NCI-H69 (cell line): ENCODE measurements around the gene FFAR3.
"Not testable (repeated sequence)": the region's sequence is repeated elsewhere in the genome, so short reads cannot be mapped to it uniquely, and the experiment has no call there.

Source experiments
- DNase-seq: peaks from one replicate; lab custom pipeline; 2025; lab: John Stamatoyannopoulos, UW

FFAR3 gene

GRCh38 chr19:35351411-35352176, 6.7 kb upstream of the FFAR3 start:
- DNase-seq = no peak

- DNase-seq = no peak
These were observed 6.1 kb upstream of the FFAR3 start for GRCh38 chr19:35352177-35352447.

DNA sequence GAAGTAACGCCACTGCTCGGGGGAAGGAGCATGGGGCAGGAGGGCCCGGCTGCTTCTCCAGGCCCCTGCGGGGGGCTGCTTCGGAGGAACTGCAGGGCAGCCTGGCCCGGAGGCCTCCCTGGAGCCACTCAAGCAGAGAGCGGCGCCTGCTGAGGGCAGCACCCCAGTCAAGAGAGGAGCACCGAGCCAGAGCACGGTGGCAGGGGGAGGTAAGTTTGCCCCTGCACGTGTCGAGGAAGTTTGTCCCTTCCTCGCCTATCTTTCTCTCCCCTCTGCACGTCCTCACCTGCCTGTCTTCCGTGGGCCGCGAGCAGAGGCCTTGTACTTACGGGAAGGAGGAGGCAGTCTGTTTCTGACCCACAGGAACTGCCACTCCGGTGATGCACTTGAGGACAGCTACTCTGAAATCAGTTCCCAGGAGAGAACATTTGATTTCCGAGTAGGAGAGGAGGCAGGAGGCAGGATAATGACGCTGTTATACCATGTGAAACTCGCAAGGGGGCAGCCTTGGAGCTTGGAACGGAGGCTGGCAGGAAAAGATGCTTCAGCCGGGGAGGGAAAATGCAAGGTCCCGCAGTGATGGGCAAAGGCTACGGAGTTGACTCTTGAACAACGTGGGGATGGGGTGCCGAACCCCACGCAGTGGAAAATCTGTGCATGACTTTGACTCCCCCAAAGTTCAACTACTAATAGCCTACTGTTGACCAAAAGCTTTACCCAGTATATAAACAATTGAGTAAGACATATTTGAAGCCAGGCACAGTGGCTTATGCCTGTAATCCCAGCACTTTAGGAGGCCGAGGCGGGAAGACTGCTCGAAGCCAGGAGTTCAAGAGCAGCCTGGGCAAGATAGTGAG, 5.6 kb upstream of the FFAR3 start:
- DNase-seq = peak; percentile 75

DNA sequence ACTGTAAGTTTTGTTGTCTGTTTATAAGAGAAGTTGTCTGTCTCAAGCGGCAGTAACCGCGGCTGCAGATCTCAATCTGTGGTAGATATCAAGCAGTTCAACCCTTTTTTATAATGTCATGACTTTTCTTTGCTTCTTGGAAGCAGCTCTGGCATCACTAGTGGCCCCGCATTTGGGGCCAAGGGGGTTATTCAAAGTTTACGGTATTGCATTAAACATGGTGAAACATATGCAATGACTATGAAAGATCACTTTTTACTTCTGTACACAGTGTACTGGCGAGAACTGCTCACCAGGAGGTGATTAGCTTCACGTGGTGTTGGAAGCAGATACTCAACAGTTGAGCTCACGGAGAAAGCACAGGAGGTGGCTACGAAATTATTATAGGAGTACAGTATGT, 4.6 kb upstream of the FFAR3 start:
- no peak for DNase-seq

GRCh38 chr19:35354898-35355297, 3.4 kb upstream of the FFAR3 start:
- DNase-seq = no peak

DNA sequence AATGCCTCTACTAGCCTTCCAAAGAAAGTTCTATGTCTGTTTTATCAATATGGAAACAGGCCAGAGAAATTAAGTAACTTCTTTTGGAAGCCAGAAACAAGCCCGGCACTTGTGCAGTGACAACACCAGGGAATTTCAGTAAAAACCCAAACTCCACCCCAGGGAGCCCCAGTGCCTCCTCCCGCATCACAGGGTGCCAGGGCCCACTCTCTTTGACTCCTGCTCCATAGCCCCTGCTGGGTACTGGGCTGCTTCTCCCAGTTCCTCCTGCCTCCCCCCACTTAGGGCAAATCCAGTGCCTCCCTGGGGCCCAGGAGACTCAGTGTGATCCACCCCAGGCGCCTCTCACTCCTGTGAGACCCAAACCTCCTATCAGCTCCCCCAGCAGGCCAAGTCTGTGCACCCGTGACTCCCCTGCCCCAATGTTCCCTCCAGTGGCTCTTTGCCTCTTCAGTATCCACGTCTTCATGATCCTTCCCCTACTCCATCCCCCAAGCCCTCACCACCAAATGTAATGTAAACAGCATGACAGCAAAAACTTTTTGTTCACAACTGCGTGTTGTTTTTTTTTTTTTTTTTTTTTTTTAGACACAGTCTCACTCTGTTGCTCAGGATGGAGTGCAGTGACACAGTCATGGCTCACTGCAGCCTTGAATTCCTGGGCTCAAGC, 2.3 kb upstream of the FFAR3 start:
- no peak for DNase-seq

- DNase-seq = not testable (repeated sequence)
These were observed 574 bp downstream of the FFAR3 start for GRCh38 chr19:35358834-35359233.

DNA sequence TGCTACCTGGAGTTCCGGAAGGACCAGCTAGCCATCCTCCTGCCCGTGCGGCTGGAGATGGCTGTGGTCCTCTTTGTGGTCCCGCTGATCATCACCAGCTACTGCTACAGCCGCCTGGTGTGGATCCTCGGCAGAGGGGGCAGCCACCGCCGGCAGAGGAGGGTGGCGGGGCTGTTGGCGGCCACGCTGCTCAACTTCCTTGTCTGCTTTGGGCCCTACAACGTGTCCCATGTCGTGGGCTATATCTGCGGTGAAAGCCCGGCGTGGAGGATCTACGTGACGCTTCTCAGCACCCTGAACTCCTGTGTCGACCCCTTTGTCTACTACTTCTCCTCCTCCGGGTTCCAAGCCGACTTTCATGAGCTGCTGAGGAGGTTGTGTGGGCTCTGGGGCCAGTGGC, 1.1 kb downstream of the FFAR3 start:
- not testable (repeated sequence) for DNase-seq

GRCh38 chr19:35360081-35360480, 1.8 kb downstream of the FFAR3 start:
- not testable (repeated sequence) for DNase-seq

GRCh38 chr19:35360880-35361420, 2.7 kb downstream of the FFAR3 start:
- no peak for DNase-seq

GRCh38 chr19:35362261-35363000, 4.2 kb downstream of the FFAR3 start:
- no peak for DNase-seq

- DNase-seq = no peak
These were observed 4.8 kb downstream of the FFAR3 start for GRCh38 chr19:35363001-35363590.

GRCh38 chr19:35363711-35364425, 5.6 kb downstream of the FFAR3 start:
- DNase-seq = no peak

DNA sequence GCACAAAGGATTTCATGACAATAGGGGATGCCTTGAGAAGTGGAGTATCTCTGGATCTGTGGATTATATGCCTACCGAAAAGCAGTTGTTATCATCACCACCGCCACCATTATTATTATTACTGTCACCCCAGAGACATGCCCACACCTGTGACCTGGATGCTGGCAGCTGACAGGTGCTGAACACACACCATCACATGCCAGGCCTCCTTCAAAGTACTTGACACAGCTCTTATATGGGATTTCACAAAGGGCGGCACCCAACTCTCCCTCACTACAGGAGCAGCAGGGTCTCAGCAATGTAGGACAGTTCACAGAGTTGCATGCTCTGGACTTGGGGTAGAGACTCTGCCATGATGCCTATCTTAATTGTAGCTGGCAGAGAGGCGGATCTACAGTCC, 7.0 kb downstream of the FFAR3 start:
- no peak for DNase-seq

DNA sequence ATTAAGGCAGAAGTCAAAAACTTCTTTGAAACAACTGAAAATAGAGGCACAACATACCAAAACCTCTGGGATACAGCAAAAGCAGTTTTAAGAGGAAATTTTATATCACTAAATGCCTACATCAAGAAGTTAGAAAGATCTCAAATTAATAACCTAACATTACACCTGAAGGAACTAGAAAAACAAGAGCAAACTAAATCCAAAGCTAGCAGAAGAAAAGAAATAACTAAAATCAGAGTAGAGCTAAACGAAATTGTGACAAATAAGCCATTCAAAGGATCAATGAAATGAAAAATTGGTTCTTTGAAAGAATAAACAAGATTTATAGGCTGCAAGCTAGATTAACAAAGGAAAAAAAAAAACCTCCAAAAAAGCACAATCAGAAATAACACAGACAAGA, 10.1 kb downstream of the FFAR3 start:
- DNase-seq = no peak

DNA sequence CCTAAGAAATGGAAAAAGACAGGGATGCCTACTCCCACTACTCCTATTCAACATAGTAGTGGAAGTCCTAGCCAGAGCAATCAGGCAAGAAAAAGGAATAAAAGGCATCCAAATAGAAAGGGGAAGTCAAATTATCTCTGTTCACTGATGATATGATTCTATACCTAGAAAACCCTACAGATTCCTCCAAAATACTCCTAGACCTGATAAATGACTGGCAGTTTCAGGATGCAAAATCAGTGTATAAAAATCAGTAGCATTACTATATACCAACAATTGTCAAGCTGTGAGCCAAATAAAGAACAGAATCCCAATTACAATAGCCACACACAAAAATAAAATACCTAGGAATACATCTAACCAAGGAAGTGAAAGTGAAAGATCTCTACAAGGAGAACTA, 11.3 kb downstream of the FFAR3 start:
- no peak for DNase-seq

- no peak for DNase-seq
These were observed 12.5 kb downstream of the FFAR3 start, which contains the start of gene GPR42 for GRCh38 chr19:35370722-35371121. TSS of gene GPR42 (plus strand) at chr19:35371068. CDS start at chr19:35371360, 292 bp downstream.

DNA sequence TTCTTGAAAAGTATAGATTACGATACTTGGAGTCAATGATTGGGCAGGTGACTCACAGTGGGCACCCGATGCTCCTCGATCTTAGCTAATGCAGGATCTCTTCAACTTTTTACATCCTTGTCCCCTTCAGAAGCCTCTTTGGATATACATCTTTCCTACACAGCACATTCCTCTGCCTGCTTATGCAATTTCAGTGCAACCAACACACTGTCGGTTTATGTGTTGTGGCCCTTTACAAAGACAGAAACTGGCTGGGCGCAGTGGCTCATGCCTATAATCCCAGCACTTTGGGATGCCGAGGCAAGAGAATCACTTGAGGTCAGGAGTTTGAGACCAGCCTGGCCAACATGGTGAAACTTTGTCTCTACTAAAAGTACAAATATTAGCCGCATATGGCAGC, 15.2 kb downstream of the FFAR3 start:
- DNase-seq = no peak

DNA sequence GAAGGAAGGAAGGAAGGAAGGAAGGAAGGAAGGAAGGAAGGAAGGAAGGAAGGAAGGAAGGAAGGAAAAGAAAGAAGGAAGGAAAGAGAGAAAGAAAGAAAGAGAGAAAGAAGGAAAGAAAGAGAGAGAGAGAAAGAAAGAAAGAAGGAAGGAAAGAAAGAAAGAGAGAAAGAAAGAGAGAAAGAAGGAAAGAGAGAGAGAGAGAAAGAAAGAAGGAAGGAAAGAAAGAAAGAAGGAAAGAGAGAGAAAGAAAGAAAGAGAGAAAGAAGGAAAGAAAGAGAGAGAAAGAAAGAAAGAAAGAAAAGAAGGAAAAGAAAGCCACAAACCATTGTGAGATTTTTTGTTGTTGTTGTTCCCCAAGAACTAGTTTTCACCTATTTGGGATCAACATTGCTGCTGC, 15.8 kb downstream of the FFAR3 start:
- not testable (repeated sequence) for DNase-seq

GRCh38 chr19:35375505-35376307, 17.4 kb downstream of the FFAR3 start:
- DNase-seq = no peak
